K562 (cell line): ENCODE data around the gene HADHA. TPM values are rescaled to one million over a fixed set of nuclear protein-coding genes. Genes with fewer than 3 reads are reported as not detected.

Experiments
- CBFA2T2 ChIP-seq: fragments of 450-650 bp; conservative IDR thresholded peaks from 2 replicates; pipeline ENCODE4 v1.6.1; 2017; ENCODE audit warnings: mild to moderate bottlenecking
- CEBPG ChIP-seq, 3 experiments: fragments of 200-800 bp in 1 of 3; sonication (Bioruptor generic) in 1 of 3; sonication (generic) in 1 of 3; formaldehyde crosslinking in 1 of 3; IDR thresholded peaks in 2 of 3; conservative IDR thresholded peaks in 1 of 3; 2 replicates each; pipeline versions ENCODE4 v1.6.1 to v1.8.0; 2016 to 2022; ENCODE audit warnings: missing compliant biosample characterization in 2 of 3, missing genetic modification characterization in 2 of 3, mild to moderate bottlenecking in 1 of 3, missing genetic modification reagents in 1 of 3
- CSDE1 ChIP-seq, 2 experiments: fragments of 450-650 bp; IDR thresholded peaks; 2 replicates each; pipeline ENCODE4 v1.6.1; 2016; ENCODE audit warnings: mild to moderate bottlenecking in 1 of 2
- CXXC5 ChIP-seq: fragments of 250-450 bp; sonication (Bioruptor Pico); IDR thresholded peaks from 2 replicates; pipeline ENCODE4 v1.8.0; 2022; ENCODE audit warnings: inconsistent platforms, mild to moderate bottlenecking, moderate library complexity
- ELF1 ChIP-seq: fragments of 200-800 bp; sonication (Bioruptor generic); IDR thresholded peaks from 2 replicates; pipeline ENCODE4 v1.6.1; 2016; ENCODE audit warnings: missing genetic modification characterization, missing compliant biosample characterization
- EP300 ChIP-seq: IDR thresholded peaks from 2 replicates; pipeline ENCODE4 v1.6.1; 2012; ENCODE audit warnings: low read length, improper control_type of control experiment
- FOXK2 ChIP-seq, 2 experiments: fragments of 450-650 bp; IDR thresholded peaks in 1 of 2; conservative IDR thresholded peaks in 1 of 2; 2 replicates each; pipeline ENCODE4 v1.6.1; 2016; ENCODE audit warnings: low read depth in 2 of 2, mild to moderate bottlenecking in 1 of 2
- HIVEP1 ChIP-seq: fragments of 250-450 bp; sonication (Bioruptor Pico); IDR thresholded peaks from 2 replicates; pipeline ENCODE4 v1.4.0; 2020; ENCODE audit warnings: mild to moderate bottlenecking
- HNRNPUL1 ChIP-seq: fragments of 200-400 bp; formaldehyde crosslinking; IDR thresholded peaks from 2 replicates; pipeline ENCODE4 v1.6.1; 2017; ENCODE audit warnings: low read length
- ILF3 ChIP-seq: fragments of 450-650 bp; IDR thresholded peaks from 2 replicates; pipeline ENCODE4 v1.6.1; 2018; ENCODE audit warnings: antibody characterized with exemption, mild to moderate bottlenecking, moderate library complexity, borderline replicate concordance
- MTA2 ChIP-seq: fragments of 450-650 bp; IDR thresholded peaks from 2 replicates; pipeline ENCODE4 v1.6.1; 2016; ENCODE audit warnings: low read depth
- PML ChIP-seq: IDR thresholded peaks from 2 replicates; pipeline ENCODE4 v1.6.1; 2012; ENCODE audit warnings: low read length, inconsistent platforms
- PREB ChIP-seq: sonication (generic); formaldehyde crosslinking; IDR thresholded peaks from 2 replicates; pipeline ENCODE4 v1.8.1; 2023; ENCODE audit warnings: mild to moderate bottlenecking, missing genetic modification reagents
- RBM34 ChIP-seq: fragments of 200-400 bp; formaldehyde crosslinking; IDR thresholded peaks from 2 replicates; pipeline ENCODE4 v1.6.1; 2018; ENCODE audit warnings: low read length, borderline replicate concordance; ENCODE audit not compliant: insufficient read depth
- TAF1 ChIP-seq: IDR thresholded peaks from 2 replicates; pipeline ENCODE4 v1.6.1; 2011; ENCODE audit warnings: mild to moderate bottlenecking, low read length, moderate library complexity; ENCODE audit not compliant: insufficient read depth, control insufficient read depth, severe bottlenecking; ENCODE audit errors: extremely low read depth
- TBP ChIP-seq: optimal IDR thresholded peaks from 2 replicates; pipeline ENCODE3; 2011; ENCODE audit warnings: low read depth, low read length, improper control_type of control experiment
- TEAD4 ChIP-seq, 2 experiments: sonication (generic) in 1 of 2; formaldehyde crosslinking in 1 of 2; IDR thresholded peaks; 2 replicates each; pipeline versions ENCODE4 v1.6.1 to v1.8.0; 2012 to 2022; ENCODE audit warnings: borderline replicate concordance in 1 of 2, inconsistent platforms in 1 of 2, low read length in 1 of 2, mild to moderate bottlenecking in 1 of 2, missing genetic modification reagents in 1 of 2
- THRA ChIP-seq: fragments of 450-650 bp; IDR thresholded peaks from 2 replicates; pipeline ENCODE4 v1.6.1; 2017; ENCODE audit warnings: mild to moderate bottlenecking, moderate library complexity
- VEZF1 ChIP-seq: fragments of 200-800 bp; sonication (Bioruptor generic); IDR thresholded peaks from 2 replicates; pipeline ENCODE4 v1.6.1; 2017; ENCODE audit warnings: missing genetic modification characterization, missing compliant biosample characterization
- XRCC5 ChIP-seq: fragments of 200-400 bp; formaldehyde crosslinking; IDR thresholded peaks from 2 replicates; pipeline ENCODE4 v1.6.1; 2017; ENCODE audit warnings: low read depth, mild to moderate bottlenecking, low read length
- ZBTB49 ChIP-seq: sonication (generic); formaldehyde crosslinking; IDR thresholded peaks from 2 replicates; pipeline ENCODE4 v1.8.0; 2022; ENCODE audit warnings: missing genetic modification reagents, mild to moderate bottlenecking, borderline replicate concordance
- ZKSCAN1 ChIP-seq: fragments of 150-350 bp; IDR thresholded peaks from 2 replicates; pipeline ENCODE4 v1.6.1; 2016; ENCODE audit warnings: low read depth, low read length
- ZNF239 ChIP-seq: fragments of 250-450 bp; sonication (Bioruptor Pico); IDR thresholded peaks from 2 replicates; pipeline ENCODE4 v1.4.0; 2020; ENCODE audit warnings: mild to moderate bottlenecking
- ZNF316 ChIP-seq: fragments of 450-650 bp; IDR thresholded peaks from 2 replicates; pipeline ENCODE4 v1.6.1; 2016
- polyA plus RNA-seq, 8 experiments: library from polyadenylated mRNA; depleted of rRNA in 4 of 8; stranded (reverse) in 5 of 8; unstranded in 3 of 8; fragments of >200 nt; fragmentation: Nextera tagmentation in 2 of 8; fragmentation: Illumina TruSeq in 1 of 8; extraction: Ambion mirVana in 2 of 8; extraction: Trizol in 1 of 8; gene quantifications; 2 replicates each; pipeline versions ENCODE4 v1.2.1 to v1.2.3, GENCODE V29; 2011 to 2014; ENCODE audit warnings: inconsistent platforms in 1 of 8, missing spikeins in 1 of 8
- total RNA-seq, 7 experiments: library from RNA; depleted of rRNA in 6 of 7; stranded (reverse); fragments of >200 nt in 6 of 7; fragmentation: Illumina TruSeq in 2 of 7; extraction: Trizol in 2 of 7; gene quantifications; 2 replicates each; pipeline versions ENCODE4 v1.2.1 to v1.2.3, GENCODE V29; 2011 to 2021; ENCODE audit warnings: low replicate concordance in 1 of 7

The HADHA gene
- total and polyA plus RNA-seq, 9 of the 15 experiments (the other 6 are each of a cell fraction or from before 2014, with no cell fraction given), result 145 to 326 (median 202) TPM

- TF ChIP-seq CBFA2T2 (no peak), CSDE1 (IDR thresholded peaks at IDR 0.05) (no peak), HNRNPUL1 (no peak), ZKSCAN1 (no peak), XRCC5 (no peak), RBM34 (no peak), ZBTB49 (CRISPR knock-in tag) (no peak), FOXK2 (conservative IDR thresholded peaks at IDR 0.05 in 1 of 2, IDR thresholded peaks at IDR 0.05 in 1 of 2; ENCODE audit: low read depth in 2 of 2) (no peak), TEAD4 (IDR thresholded peaks at IDR 0.05; ENCODE audit: low read length) (no peak; the same call in 1 of the 2 replicates), TEAD4 (CRISPR knock-in tag; IDR thresholded peaks at IDR 0.05; ENCODE audit: borderline replicate concordance) (no peak), ELF1 (tag) (peak; percentile 55; the same call in 1 of the 2 replicates), CXXC5 (CRISPR knock-in tag) (0 out of 2 replicates have a peak, but pooled peaks have one; percentile 14), HIVEP1 (CRISPR knock-in tag) (no peak), ZNF316 (no peak), ZNF239 (CRISPR knock-in tag) (no peak), PREB (CRISPR knock-in tag) (no peak), EP300 (0 out of 2 replicates have a peak, but pooled peaks have one; percentile 14), MTA2 (no peak), TAF1 (no peak), TBP (no peak), THRA (no peak), CEBPG (CRISPR knock-in tag; IDR thresholded peaks at IDR 0.05) (no peak), CEBPG (tag; conservative IDR thresholded peaks at IDR 0.05 in 1 of 2, IDR thresholded peaks at IDR 0.05 in 1 of 2) (no peak), VEZF1 (CRISPR knock-in tag) (0 out of 2 replicates have a peak, but pooled peaks have one; percentile 20), PML (no peak), ILF3 (no peak)
These were observed 100.4 kb downstream of the HADHA start (continued) for GRCh38 chr2:26144031-26144430.
